ENCODE measurements around the gene CAMTA1. TPM values are rescaled to one million over a fixed set of nuclear protein-coding genes. Genes with fewer than 3 reads are reported as not detected.
A peak's percentile ranks its signal among the peaks of the same experiment; 100 is the strongest.

CAMTA1 gene
- total and polyA plus RNA-seq, 12 donors, result 123 to 265 (median 142) TPM

DNA sequence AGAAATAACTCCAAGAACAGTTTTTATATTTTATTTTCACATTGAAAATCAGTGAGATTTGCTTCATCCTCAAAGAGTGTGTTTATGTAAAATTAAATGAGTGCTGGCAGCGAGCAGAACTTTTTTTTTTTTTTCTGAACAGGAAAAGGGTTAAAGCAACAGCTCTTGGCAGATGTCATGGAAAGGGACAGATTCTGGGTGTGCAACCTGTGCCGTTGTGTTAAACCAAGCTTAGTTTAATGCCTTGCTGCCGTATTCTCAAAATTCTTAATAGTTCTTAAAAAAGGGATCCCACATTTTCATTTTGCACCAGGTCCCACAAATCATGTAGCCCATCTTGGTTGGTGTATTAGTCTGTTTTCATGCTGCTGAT lies 758.5 kb downstream of the CAMTA1 start:
- no peaks in the 10 kb centered on the region for H3K9me3 ChIP-seq
- H3K4me3 ChIP-seq, result no peak overlapping the region
- peak overlapping the region in 2 of 10 donors; percentile 17 to 26 for H3K27ac ChIP-seq
- intact Hi-C loops (cut with DNase I), result no loop called here
- TF ChIP-seq, protein P1, sequence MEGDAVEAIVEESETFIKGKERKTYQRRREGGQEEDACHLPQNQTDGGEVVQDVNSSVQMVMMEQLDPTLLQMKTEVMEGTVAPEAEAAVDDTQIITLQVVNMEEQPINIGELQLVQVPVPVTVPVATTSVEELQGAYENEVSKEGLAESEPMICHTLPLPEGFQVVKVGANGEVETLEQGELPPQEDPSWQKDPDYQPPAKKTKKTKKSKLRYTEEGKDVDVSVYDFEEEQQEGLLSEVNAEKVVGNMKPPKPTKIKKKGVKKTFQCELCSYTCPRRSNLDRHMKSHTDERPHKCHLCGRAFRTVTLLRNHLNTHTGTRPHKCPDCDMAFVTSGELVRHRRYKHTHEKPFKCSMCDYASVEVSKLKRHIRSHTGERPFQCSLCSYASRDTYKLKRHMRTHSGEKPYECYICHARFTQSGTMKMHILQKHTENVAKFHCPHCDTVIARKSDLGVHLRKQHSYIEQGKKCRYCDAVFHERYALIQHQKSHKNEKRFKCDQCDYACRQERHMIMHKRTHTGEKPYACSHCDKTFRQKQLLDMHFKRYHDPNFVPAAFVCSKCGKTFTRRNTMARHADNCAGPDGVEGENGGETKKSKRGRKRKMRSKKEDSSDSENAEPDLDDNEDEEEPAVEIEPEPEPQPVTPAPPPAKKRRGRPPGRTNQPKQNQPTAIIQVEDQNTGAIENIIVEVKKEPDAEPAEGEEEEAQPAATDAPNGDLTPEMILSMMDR (IDR thresholded peaks at IDR 0.05), result no peak
- peaks cover 0 to 18% (median 0%) of the 10 kb centered on the region in 9 donors for H3K4me1 ChIP-seq
- no peak for ATAC-seq
- no peak for DNase-seq
- no peaks in the 10 kb centered on the region for H3K36me3 ChIP-seq
- 59 to 63% methylated on average over 3 of the region's 3 CpGs for WGBS, 2 donors
- no peaks in the 10 kb centered on the region for H3K27me3 ChIP-seq

DNA sequence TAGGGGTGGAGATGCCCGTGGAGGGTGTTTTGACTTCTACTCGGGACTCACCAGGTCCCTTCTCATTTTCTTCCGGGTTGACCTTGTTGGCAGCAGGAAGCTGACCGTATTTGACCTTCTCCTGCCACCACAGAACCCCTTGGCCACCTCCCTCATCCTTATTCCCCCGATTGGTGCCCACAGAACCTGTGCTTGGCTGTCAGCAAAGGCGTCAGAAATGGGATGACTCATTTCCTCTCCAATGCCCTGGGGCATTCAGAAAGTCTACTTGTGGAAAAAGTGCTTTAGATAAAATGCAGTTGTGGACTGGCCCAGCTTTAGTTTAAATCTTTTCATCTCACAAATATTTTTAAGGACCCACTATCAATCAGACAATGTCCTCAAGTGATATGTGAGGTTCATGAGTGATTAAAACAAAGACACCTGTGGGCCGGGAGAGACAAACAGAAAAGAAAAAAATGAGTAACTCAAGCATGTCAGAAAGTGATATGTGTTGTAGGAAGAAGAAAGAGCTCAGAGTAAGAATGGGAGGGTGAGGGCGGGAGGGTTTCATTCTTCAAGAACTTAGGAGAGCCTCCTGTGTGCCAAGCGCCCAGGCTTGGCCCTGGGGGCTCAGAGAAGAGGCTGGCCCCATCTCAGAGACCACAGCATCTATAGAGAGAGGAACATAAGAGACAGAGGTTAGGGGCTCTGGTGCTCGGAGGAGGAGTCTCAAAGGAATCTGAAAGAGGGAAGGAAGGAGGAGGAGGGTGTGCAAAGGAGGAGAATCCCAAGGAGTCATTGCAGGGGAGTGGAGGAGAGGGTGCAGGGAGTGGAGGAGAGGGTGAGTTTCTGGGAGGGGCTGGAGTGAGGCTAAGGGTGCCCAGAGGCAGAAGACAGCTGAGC lies 764.3 kb downstream of the CAMTA1 start:
- no peaks in the 10 kb centered on the region for H3K27me3 ChIP-seq
- no peaks in the 10 kb centered on the region for H3K36me3 ChIP-seq
- H3K4me1 ChIP-seq, result peaks cover 0 to 35% (median 29%) of the 10 kb centered on the region in 9 donors
- H3K4me3 ChIP-seq, result no peak overlapping the region
- H3K9me3 ChIP-seq, result peaks cover 0 to 7% (median 0%) of the 10 kb centered on the region in 11 donors
- peak overlapping the region in 1 of 10 donors; percentile 27 for H3K27ac ChIP-seq
- DNase-seq (no peak), ATAC-seq (peak in 5 of 8 donors; percentile 24 to 51 (median 31))
- WGBS, 2 donors, result 48 to 55% methylated on average over 10 of the region's 10 CpGs
- intact Hi-C loops (cut with DNase I), result no loop called here
- TF ChIP-seq, protein P1 (IDR thresholded peaks at IDR 0.05), result no peak

DNA sequence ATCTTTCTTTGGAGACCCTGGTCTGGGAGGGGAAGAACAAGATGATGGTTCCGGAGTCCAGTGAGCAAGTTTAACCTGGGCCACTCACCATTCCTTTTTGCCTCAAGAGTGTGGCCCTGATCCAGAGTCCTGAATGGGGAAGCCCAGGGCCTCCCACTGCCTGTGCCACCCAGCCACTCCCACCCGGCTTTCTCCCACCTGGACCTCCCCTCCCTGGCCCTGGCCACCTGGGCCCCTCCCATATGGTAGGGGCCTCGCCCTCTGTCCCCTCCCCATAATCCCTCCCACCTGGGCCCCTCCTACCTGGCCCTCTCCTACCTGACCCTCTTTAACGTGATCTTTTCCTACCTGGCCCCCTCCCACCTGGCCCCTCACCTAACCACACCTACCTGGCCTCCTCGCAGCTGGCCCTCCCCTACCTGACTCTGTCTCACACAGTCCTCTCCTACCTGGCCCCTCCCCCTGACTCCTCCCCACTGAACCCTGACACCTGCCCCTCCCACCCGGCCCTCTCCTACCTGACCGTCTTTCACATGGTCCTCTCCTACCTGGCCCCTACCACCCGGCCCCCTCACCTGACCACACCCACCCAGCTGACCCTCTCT lies 765.1 kb downstream of the CAMTA1 start:
- intact Hi-C loops (cut with DNase I), result no loop called here
- no peaks in the 10 kb centered on the region for H3K36me3 ChIP-seq
- H3K4me1 ChIP-seq, result peaks cover 4 to 43% (median 37%) of the 10 kb centered on the region in 9 donors
- H3K4me3 ChIP-seq, result no peak overlapping the region
- peaks cover 0 to 7% (median 0%) of the 10 kb centered on the region in 11 donors for H3K9me3 ChIP-seq
- TF ChIP-seq, protein P1 (IDR thresholded peaks at IDR 0.05), result no peak
- DNase-seq (no peak), ATAC-seq (no peak)
- WGBS, 2 donors, result 75 to 79% methylated on average over 8 of the region's 8 CpGs
- peak overlapping the region in 1 of 10 donors; percentile 27 for H3K27ac ChIP-seq
- H3K27me3 ChIP-seq, result no peaks in the 10 kb centered on the region

DNA sequence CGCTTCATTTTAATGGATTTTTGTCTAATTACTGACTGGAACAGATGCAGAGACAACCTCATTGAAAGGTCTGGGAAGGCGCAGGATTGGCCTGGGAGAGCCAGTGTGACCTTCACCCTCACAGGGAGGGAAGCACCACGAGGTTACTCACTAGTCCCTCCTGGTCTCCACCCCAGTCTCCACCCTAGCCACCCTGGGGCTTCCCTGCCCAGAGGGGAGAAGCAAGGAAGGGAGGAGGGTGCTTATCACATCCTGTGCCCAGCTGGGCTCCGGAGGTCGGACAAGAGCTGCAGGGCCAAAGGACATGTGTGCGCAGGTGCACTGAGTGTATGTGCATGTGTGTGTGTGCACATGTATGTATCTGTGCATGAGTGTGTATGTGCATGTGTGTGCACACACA lies 765.7 kb downstream of the CAMTA1 start:
- Histone ChIP-seq H3K27me3 (no peaks in the 10 kb centered on the region), H3K4me1 (peaks cover 4 to 46% (median 42%) of the 10 kb centered on the region in 9 donors), H3K4me3 (no peak overlapping the region), H3K36me3 (no peaks in the 10 kb centered on the region), H3K9me3 (peaks cover 0 to 7% (median 0%) of the 10 kb centered on the region in 11 donors), H3K27ac (no peak overlapping the region)
- ATAC-seq (no peak), DNase-seq (no peak)
- 77% methylated on average over 6 of the region's 6 CpGs for WGBS, 2 donors
- intact Hi-C loops (cut with DNase I), result no loop called here
- TF ChIP-seq, protein P1 (IDR thresholded peaks at IDR 0.05), result no peak
